ENCODE data around the gene ANKIB1.

DNA sequence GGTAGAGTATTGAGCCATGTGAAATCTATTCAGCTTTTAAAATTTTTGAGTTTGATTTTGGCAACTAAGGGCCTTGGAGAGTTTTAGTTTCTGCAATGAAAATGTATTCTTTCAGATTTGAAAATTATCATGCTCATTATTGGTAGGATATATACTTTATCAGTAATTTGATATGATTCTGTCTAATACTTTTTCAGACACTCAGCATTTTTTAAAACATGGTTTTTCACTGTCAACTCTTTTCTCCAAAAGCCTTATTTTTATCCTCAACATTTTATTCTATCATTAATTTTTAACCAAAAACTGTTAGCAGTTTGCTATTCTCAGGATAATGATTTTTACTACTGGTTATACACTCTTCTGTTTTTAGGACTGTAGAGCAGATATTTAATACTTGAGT is 4.8 kb downstream of the ANKIB1 start:
- TF ChIP-seq, protein P1, sequence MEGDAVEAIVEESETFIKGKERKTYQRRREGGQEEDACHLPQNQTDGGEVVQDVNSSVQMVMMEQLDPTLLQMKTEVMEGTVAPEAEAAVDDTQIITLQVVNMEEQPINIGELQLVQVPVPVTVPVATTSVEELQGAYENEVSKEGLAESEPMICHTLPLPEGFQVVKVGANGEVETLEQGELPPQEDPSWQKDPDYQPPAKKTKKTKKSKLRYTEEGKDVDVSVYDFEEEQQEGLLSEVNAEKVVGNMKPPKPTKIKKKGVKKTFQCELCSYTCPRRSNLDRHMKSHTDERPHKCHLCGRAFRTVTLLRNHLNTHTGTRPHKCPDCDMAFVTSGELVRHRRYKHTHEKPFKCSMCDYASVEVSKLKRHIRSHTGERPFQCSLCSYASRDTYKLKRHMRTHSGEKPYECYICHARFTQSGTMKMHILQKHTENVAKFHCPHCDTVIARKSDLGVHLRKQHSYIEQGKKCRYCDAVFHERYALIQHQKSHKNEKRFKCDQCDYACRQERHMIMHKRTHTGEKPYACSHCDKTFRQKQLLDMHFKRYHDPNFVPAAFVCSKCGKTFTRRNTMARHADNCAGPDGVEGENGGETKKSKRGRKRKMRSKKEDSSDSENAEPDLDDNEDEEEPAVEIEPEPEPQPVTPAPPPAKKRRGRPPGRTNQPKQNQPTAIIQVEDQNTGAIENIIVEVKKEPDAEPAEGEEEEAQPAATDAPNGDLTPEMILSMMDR (IDR thresholded peaks at IDR 0.05) = no peak
- no peak for TF ChIP-seq POLR2A (IDR thresholded peaks at IDR 0.05)
